DMS79 (cell line): ENCODE results near the gene KCNQ1.

Experiments
- DNase-seq: peaks from one replicate; lab custom pipeline; 2025; lab: John Stamatoyannopoulos, UW

KCNQ1 gene

GRCh38 chr11:2837096-2837601 lies 392.3 kb downstream of the KCNQ1 start:
- no peak for DNase-seq

- DNase-seq = no peak
Measured at GRCh38 chr11:2837651-2838050, 392.8 kb downstream of the KCNQ1 start.

GRCh38 chr11:2838091-2838490 lies 393.3 kb downstream of the KCNQ1 start:
- DNase-seq = no peak

GRCh38 chr11:2838676-2839294 lies 394.0 kb downstream of the KCNQ1 start:
- DNase-seq = no peak

- DNase-seq = no peak
Measured at GRCh38 chr11:2839395-2839943, 394.7 kb downstream of the KCNQ1 start.

GRCh38 chr11:2841411-2842190 lies 396.8 kb downstream of the KCNQ1 start:
- DNase-seq = no peak

DNA sequence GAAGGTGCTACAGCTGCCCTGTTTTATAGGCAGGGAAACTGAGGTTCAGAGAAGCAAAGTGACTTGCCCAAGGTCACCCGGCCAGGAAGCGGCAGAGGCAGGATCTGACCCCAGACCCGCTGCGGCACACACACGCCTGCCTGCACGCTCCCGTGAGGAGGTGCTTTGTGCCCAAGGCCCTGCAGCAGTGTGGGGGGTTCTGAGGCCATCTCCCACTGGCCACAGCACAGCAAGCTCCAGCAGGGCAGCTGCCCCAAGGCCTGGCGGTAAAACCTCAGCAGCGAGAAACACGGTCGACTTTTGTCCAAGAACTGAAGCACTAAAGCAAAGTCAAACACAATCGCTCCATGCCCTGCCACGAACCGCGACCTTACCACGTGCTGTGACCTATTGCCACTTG lies 398.1 kb downstream of the KCNQ1 start:
- no peak for DNase-seq

- no peak for DNase-seq
Measured at GRCh38 chr11:2843551-2843950, 398.7 kb downstream of the KCNQ1 start.

DNA sequence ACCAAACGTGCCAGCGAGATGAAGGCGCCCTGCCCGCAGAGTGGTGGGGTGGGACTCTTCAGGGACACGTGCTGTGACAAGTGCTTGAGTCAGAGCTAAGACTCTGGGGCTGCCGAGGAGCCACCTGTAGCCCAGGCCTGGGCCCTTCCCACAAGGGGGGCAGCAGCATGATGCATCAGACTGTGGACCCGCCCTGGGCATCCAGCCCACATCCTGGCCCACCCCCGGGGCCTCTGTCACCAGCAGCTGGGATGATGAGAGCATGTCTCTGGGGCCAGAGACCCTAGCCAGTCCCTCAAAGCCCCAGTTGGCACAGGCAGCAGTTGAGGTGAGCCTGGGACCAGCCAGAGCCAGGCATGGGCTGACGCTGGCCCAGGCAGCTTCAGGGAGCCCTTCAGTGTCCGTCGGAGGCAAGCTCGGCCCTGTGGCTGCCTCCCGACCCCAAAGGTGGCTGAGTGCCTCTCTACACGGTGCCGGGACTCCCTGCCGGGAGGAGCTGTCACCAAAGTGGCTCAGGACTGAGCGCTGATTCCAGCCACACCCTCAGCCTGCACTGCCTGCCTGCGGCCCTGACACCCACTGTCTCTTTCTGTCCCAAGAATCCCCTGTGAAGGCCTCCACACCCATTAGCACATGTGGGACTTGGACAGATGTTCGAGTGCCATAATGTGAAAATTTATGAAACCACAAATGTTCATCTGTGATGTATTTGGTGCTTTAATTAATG lies 399.5 kb downstream of the KCNQ1 start:
- peak; percentile 39 for DNase-seq

- no peak for DNase-seq
Measured at GRCh38 chr11:2844996-2845395, 400.2 kb downstream of the KCNQ1 start.

- DNase-seq = no peak
Measured at GRCh38 chr11:2846056-2846455, 401.2 kb downstream of the KCNQ1 start.

GRCh38 chr11:2846470-2846869 lies 401.7 kb downstream of the KCNQ1 start:
- no peak for DNase-seq

DNA sequence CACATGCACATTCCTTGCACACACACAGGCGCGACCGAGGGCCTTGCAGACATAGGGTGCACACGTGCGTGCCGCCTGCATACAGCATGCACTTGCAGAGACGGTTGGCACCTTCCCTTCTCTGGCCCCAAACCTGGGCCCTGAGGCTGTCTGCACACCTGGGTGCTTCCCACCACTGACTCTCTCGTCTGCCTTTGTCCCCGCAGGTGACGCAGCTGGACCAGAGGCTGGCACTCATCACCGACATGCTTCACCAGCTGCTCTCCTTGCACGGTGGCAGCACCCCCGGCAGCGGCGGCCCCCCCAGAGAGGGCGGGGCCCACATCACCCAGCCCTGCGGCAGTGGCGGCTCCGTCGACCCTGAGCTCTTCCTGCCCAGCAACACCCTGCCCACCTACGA lies 402.8 kb downstream of the KCNQ1 start:
- peak; percentile 61 for DNase-seq

DNA sequence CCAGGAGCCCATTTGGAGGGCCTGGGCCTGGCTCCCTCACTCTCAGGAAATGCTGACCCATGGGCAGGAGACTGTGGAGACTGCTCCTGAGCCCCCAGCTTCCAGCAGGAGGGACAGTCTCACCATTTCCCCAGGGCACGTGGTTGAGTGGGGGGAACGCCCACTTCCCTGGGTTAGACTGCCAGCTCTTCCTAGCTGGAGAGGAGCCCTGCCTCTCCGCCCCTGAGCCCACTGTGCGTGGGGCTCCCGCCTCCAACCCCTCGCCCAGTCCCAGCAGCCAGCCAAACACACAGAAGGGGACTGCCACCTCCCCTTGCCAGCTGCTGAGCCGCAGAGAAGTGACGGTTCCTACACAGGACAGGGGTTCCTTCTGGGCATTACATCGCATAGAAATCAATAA lies 403.7 kb downstream of the KCNQ1 start:
- DNase-seq = no peak

DNA sequence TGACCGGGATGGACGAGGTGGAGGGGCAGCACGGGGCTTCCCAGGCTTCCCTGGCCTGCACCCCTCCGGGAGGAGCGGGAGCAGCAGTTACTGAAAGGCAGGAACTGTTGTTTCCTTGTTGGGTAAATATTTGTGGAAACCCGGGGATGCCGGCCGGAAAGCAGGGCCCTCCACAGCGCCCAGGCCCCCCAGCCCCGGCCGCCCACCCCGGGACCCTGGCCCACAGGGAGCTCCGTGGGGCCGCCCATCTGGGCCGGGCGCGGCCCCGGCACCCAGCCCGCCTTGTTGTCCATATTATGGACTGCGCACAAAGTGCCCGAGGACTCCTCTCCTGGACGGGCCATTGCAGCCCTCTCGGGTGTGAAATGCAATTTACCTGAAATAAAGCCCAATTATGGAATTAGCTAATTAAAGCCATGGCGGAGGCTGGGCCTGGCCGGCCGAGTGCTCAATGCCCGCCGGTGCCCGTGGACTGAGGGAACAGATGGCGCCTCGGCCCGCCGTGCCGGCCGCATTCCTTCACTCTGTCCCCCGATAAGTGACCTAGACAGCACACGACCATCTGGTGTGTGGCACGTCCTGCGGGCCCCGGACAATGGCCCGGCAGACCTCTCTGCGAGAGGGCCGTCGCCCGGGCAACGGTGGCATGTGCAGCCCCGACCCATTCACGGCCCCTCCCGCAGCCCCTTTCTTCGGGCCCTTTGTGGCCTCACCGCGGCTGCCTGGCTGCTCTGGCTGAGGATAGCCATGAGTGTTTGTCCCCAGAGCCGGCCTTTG lies 405.4 kb downstream of the KCNQ1 start:
- no peak for DNase-seq

GRCh38 chr11:2853401-2853800 lies 408.6 kb downstream of the KCNQ1 start:
- DNase-seq = no peak

- DNase-seq = no peak
Measured at GRCh38 chr11:2853997-2854560, 409.3 kb downstream of the KCNQ1 start.

DNA sequence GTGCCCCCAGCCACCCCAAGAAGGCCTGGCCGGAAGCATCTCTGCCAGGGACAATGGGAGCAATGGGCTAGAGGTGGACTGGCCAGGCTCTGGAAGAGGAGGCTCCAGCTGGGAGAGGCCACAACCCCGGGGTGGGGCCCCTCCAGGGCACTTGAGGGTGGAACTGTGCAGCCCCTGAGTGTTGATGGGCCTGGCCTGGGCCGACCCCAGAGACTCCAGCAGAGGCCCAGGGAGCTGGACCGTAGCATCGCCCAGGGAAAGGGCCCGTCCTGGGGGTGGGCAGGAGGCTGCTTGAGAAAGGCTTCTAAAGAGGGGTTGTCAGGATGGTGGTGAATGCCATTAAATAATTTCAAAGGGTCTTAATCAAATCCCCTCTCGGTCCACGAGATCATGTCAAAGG lies 410.4 kb downstream of the KCNQ1 start:
- DNase-seq = no peak

GRCh38 chr11:2857276-2857675 lies 412.5 kb downstream of the KCNQ1 start:
- DNase-seq = no peak

- no peak for DNase-seq
Measured at GRCh38 chr11:2857918-2858317, 413.1 kb downstream of the KCNQ1 start.

DNA sequence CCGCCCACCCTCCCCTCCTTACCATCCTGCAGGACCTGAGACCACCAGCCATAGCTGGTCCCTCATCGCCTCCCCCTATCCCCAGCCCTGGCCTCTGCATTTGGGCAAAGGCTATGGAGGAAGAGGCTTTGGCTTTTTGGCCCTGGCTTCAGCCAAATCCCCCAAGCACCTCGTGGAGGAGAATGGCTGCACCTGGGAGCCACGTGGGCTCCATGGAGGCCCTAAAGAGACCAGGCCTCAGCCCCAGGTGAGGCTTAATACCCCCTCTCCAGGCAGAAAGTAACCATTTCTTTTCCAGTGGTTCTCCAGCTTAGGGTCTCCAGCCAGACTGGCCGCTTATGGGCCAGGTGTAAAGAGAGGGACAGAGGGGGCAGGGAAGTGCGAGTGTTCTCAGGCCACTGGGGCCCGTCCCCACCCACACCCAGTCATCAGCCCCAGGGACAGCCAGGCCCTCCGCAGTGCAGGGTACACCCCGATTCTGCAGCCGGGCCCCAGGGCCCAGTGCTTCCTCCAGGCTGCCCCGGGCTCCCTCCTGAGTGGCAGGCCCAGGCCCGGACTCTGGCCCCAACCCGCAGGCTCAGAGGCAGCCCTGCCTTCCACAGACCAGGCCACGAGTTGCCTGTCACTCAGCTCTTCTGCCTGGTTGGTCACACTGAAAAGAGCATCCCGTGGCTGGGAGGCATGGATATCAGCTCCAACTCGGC lies 414.3 kb downstream of the KCNQ1 start:
- no peak for DNase-seq
